Measurements from ENCODE around the gene FRAS1.

- no peak for TF ChIP-seq CTCF (IDR thresholded peaks at IDR 0.05; ENCODE audit: borderline replicate concordance, extremely low read depth, low read length, poor library complexity, severe bottlenecking)
- no peak for TF ChIP-seq EZH2 (IDR thresholded peaks at IDR 0.05; ENCODE audit: borderline replicate concordance, low read depth, low read length, severe bottlenecking)
These were observed 178.7 kb downstream of the FRAS1 start for GRCh38 chr4:78235800-78236199.

Data from DND-41 (cell line).